Stimulated activated naive CD4-positive, alpha-beta T cell (primary cell): Measurements from ENCODE around the gene TMEM236.

Source experiments
- DNase-seq, 6 experiments: peaks; one replicate each; lab custom pipeline; 2025; lab: John Stamatoyannopoulos, UW

TMEM236 gene

GRCh38 chr10:17742918-17743317, 9.1 kb upstream of the TMEM236 start:
- DNase-seq: peak; percentile 4 to 68 (median 48)

DNA sequence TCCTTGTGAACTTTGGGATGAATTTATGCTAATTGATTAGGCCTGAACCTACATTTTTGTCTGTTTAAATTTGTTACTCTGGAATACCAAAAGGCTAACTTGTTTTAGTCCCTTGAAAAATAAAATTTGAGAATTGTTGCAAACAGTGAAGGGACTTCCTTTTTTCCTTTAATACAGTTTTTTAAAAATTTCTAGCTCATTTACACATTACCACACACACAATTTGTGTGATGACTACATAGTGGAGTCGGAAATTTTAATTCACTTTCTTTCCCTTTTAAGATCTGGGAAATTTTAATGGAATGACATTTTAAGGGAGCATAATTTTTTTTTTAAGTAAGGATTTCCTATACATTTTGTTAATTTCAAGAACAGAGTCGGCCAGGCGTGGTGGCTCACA, 8.6 kb upstream of the TMEM236 start:
- no peak for DNase-seq

DNA sequence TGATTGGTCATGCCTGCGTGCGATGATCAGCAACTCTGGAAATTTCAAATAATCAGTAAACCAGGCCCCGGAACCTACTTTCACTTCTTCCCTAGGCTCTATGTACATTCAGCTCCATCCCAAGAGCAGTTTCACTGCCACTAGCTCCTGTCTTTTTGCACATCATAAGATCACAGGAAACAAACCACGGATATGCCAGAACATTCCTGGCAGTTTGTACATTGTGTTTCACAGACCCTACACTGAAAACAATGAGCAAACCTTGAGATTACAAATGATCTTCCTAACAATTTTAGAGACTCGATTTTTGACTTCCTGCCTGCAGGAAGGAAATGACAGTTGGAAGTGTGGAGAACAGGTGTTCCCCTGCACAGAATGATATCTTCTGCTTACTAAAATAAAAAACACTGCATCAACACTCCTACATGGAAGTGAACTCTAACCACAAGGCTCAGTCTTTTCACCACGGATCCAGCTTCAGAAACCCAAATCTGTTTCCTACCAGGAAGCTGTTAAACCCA, 7.6 kb upstream of the TMEM236 start:
- DNase-seq: no peak

DNA sequence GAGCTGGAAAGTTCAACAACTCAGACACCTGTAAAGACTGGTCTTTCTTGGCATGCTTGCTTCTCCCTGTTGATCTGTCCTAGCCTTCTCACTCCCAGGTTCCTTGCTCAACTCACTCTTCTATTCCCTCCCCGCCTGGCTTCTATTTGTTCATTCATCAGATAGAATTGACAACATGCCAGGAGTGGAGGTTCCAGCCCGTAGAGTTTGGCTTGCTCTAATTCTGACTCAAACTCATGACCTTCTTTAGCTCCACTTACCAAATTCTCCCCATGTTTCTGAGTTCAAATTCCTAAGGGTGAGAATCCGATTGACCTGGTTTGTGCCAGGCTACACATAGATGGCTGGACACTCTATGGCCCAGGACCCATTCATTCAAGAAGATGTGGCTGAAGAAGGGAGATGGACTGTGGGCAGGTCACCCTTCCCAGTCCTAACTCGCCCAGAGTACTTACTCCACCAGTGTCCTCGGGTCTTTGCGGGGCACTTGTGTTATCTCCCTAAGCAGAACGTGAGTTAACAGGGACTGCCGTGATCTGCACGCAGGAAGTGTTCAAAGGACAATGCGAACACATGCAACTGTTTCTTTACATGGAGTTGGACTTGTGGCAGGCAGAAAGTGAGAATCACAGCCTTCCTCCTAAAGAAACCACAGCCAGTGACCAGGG, 4.0 kb upstream of the TMEM236 start:
- no peak for DNase-seq

GRCh38 chr10:17749890-17750289, 2.1 kb upstream of the TMEM236 start:
- no peak for DNase-seq

DNA sequence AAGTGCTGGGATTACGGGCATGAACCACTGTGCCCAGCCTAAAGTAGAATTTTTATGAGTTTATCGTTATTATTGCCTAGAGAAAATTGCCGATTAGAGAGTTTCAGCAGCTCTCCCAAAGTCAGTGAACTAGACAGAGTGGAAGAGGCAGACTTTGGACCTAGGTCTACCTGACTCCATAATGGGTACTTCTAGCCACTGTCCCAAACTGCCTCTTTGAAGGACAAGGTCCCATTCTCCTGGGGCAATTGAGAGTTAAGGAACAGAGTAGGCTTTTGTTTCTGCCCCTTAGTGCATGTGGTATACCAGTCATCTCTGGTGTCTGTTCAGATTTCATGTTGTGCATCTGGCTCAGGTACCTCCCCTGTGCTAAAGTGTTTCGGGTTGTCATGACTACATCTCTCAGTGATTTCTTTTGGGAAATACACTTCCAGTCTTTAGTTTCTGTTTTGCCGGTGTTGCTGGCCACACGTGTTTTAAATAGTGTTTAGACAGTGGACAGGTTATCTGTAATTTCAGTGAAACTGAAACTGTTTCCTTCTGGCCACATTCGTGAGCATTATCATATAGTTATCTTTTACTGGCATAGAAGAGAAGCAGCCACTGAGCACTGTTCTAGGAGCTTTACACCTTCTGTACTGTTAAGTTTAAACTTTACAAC, 4.7 kb downstream of the TMEM236 start:
- no peak for DNase-seq

DNA sequence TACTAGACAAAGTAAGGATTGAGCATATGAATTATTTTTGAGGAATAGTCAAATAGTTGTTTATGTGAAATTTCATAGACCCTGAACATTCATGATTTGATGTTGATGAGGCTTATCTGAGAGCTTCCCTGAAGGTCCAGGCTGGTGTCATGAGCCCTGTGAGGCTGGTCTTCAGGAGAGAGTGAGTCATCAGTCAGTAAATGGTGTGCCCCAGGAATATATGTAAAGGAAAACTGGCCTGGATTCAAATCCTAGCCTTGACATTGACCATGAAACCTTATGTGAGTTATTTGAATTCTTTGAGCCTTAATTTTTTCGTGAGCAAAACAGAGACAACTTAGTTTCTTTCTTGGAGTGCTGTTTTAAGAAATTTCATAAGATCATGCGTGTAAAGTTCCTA, 6.2 kb downstream of the TMEM236 start:
- DNase-seq: no peak

GRCh38 chr10:17758896-17759295, 6.9 kb downstream of the TMEM236 start:
- DNase-seq: no peak

DNA sequence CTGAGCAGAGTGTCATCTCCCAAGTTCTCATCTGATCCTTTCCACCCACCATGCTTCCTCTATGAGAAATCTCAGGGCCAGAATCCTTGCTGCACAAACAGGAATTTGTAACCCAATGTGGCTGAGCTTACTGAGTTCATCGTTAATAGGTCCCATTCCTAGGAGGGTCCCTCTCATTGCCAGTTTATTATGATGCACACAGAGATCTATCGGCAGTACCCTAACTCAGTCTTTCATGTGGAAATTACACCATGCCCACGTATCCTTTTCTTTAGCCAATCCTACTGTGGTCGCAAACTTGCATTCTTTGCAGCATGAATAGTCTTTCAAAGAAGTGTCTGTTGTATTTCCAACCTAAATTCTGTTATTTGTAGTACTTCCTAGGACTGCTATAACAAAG, 12.1 kb downstream of the TMEM236 start:
- DNase-seq: no peak

DNA sequence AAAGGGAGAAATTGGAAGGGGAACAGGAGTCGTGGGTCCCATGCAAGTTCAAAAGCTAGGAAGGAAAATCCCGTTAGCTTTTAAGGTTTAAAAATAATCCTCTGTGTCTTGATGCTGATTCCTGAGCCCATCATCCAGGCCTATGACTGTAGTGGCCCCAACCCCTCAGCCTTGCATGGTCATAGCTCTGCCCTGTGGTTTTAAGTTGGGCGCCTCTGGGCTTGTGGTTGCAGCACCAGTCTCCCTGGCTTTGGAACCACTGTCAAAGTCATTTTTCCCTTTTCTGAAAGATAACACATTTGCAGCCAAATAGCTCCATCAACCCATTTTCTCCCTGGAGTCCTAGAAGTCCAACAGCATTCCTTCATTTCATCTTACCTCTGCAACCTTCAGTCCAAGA, 13.6 kb downstream of the TMEM236 start:
- no peak for DNase-seq

GRCh38 chr10:17766731-17767130, 14.7 kb downstream of the TMEM236 start:
- no peak for DNase-seq

DNA sequence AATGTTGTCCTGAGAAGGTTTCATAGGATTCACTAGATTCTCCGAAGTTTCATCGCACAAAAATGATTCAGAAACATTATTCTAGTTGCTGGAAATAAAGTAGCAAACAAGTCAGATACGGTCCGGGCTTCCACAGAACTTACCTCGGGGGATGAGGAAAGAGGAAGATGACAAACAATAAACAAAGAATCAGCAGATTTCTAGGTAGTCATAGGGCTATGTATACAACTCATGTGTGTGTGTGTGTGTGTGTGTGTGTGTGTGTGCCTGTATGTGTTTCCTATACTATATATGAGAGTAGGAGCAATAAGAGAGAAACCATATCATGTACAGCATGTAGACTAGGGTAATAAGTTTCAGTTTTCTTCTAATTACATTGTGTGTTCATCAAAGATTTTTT, 16.5 kb downstream of the TMEM236 start:
- DNase-seq: no peak

DNA sequence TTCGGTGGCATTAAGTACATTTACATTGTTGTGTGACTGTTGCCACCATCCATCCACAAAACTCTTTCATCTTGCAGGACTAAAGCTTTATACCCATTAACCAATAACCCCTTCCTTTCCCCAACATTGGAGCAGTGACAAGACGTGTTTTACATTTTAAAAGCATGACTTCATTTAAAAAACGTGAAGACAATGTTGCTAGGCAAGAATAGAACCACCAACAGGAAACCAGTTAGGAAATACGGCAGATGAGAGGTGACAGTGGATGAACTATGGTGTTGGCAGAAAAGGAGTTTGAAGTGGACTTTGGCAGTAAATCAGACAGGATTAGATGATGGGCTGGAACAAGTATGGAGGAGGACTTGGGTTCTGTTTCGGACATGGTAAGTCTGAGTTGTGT, 17.0 kb downstream of the TMEM236 start:
- no peak for DNase-seq

DNA sequence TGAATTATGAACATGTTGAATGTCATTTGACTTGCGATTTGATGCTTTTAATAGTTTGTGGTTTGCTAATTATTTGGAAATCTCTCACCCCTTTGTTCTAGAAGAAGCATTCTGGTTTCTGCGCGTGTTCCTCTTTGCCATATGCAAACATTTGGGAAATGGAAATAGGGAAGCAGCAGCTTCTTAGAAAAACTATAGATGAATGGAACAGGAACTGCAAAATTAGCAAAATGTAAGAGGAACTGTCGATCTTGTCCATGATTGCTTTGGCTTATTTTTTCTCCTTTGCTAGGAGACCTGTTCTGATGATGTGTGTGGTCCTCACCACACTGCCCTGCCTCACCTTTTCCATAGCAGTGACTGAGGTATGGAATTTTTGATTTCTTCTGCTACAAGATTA, 19.0 kb downstream of the TMEM236 start:
- DNase-seq: no peak

GRCh38 chr10:17779784-17780183, 27.8 kb downstream of the TMEM236 start:
- DNase-seq: no peak

- no peak for DNase-seq
Observed at GRCh38 chr10:17780727-17781126, 28.7 kb downstream of the TMEM236 start.

DNA sequence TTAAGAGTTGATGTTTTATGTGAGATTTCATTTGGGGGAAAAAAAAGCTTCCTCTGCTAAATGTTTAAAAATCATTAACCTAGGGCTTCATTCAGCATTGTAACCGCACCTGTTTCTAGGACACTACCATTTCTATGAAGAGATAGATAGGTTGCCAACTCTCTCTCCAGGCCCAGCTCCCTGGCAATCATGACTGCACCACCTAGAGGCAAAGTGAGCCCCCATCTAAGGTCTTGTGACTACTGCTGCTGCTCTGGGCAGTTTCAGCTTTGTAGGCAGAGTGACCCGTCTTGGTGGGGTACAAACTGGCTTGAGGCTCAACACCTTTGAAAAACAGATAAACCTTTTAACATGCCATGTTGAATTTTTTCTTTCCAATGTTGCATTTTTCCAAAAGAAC, 29.9 kb downstream of the TMEM236 start:
- no peak for DNase-seq

- no peak for DNase-seq
Observed at GRCh38 chr10:17782921-17783665, 31.1 kb downstream of the TMEM236 start.

DNA sequence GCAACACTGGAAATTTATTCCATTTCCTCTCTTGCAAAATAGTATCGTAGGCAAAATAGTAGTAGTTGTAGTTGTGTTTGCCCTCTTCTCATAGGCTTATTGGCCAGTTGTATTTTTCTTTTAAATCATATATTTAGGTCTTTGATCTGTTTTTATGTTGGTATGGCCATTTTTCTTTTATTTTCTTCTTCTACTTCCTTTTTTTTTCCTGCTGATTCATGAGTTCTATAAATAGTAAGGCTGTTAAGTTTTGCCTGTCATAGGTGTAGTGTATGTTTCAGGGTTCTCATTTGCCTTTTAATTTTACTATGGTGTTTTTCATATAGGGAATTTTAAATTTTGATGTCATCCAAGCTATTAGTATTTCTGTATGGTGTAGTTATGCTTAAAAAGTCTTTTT, 31.8 kb downstream of the TMEM236 start:
- DNase-seq: no peak

DNA sequence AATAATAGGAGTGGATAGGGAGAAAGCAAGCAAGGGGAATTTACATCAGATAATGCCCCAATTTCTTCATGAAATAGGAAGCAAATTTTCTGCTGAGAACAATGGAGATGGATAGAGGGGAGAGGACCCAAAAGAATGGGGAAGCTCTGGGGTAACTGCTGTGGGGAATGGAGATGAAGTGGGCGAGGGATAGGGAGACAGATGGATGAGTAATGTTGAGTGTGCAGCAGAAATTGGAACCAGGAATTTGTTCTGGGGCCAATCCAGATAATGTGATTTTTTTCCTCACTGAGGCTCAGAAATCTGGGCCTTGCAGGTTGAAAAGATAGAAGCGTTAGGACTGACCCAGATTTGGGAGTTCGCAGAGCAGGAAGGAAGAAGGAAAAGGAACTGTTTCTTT, 32.7 kb downstream of the TMEM236 start:
- DNase-seq: no peak

GRCh38 chr10:17785276-17785930, 33.4 kb downstream of the TMEM236 start:
- no peak for DNase-seq
